GM21529 (cell line): ENCODE measurements around the gene TMEM185A.
"Not testable (repeated sequence)": the region's sequence is repeated elsewhere in the genome, so short reads cannot be mapped to it uniquely, and the experiment has no call there.

ENCODE experiments used
- ATAC-seq: cut with Tn5 transposase; IDR thresholded peaks from one replicate; pipeline ENCODE4 v1.9.1; 2021; ENCODE audit not compliant: unreplicated experiment

Gene TMEM185A

DNA sequence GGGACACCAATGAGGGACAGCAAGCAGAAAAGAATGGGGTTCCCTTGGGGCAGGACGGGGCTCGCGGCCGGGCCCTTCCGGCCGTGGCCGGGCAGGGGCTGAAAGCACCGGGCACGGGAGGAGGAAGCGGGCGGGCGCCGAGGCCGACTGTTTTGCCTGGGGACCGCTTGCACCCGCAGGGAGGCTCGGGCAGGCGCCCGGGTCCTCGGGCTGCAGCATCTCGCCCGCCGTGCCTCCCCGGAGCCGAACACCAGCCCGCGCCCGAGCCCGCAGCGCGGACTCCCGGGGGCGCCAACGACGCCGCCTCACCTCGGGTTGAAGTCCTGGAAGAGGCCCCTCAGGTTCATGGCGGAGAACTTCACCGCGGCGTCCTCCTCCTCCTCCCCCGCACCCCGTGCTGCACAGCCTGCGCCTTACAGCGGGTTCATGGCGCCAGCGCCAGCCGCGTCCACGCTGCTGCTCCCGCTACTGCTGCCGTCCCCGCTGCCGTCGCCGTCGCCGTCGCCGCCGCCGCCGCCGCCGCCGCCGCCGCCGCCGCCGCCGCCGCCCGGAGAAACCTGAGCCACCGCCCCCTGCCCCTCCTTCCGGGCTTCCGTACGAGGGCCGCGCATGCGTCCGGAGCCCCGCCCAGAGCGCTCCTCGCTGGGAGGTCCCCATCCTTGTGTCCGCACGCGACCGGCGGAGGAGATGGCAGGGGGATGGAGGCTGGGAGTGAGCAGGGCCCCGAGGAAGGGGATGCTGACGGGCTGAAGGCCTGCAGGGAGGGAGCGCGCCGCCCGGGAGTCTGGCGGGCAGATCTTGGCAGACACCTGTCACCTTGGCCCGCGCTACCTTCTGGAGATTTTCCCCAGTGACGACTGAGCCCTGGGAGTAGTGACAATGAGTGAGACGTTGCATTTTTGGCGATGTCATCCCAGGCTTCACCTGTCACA is at the start of gene TMEM185A:
Gene TMEM185A (minus strand): TSS at position 559 of the 932 bp plus-strand sequence. CDS start 212 bp downstream, at position 347.
- peak; percentile 90 for ATAC-seq

DNA sequence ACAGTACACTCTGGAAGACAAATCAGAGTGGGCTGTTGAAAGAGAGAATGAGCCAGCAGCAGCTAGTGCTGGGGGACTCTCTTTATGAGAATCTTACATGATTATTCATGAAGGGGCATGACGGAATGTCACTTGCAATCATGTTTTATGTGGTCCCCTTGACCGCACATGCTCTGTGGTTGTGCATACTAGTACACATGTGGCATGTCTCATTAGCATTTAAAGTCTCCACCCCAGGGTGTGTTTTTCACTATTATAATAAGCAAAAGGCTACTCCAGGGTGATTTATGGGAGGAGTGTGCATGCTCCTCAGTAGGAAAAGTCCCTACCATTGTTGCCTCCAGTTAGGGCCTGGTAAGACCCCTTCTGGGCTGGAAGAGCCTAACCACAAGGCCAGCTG is 49.6 kb upstream of the TMEM185A start:
- ATAC-seq: no peak

- ATAC-seq: not testable (repeated sequence)
Measured at GRCh38 chrX:149679164-149679678, 47.6 kb upstream of the TMEM185A start.

GRCh38 chrX:149675554-149675953 is 44.0 kb upstream of the TMEM185A start:
- not testable (repeated sequence) for ATAC-seq

DNA sequence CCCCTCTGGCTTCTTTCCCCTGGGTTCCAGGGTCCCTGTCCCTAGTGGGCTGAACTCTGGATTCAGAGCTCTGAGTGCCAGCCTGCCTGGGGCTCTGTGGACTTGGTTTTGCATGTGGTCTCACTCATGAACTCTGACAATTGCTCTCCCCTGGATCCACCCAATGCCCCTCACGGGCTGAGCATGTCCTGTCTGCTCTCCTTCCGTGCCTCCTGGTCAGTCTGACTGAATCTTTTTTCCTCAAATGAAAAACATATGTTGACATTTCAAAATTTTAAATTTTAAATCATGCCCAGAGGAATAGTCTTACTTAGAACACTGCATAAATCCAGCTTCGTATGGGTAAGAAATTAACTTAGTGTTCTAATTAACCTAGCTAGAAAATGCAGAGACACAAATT is 43.5 kb upstream of the TMEM185A start:
- not testable (repeated sequence) for ATAC-seq

GRCh38 chrX:149660613-149661012 is 29.0 kb upstream of the TMEM185A start:
- not testable (repeated sequence) for ATAC-seq

- not testable (repeated sequence) for ATAC-seq
Measured at GRCh38 chrX:149656260-149656884, 24.8 kb upstream of the TMEM185A start.

DNA sequence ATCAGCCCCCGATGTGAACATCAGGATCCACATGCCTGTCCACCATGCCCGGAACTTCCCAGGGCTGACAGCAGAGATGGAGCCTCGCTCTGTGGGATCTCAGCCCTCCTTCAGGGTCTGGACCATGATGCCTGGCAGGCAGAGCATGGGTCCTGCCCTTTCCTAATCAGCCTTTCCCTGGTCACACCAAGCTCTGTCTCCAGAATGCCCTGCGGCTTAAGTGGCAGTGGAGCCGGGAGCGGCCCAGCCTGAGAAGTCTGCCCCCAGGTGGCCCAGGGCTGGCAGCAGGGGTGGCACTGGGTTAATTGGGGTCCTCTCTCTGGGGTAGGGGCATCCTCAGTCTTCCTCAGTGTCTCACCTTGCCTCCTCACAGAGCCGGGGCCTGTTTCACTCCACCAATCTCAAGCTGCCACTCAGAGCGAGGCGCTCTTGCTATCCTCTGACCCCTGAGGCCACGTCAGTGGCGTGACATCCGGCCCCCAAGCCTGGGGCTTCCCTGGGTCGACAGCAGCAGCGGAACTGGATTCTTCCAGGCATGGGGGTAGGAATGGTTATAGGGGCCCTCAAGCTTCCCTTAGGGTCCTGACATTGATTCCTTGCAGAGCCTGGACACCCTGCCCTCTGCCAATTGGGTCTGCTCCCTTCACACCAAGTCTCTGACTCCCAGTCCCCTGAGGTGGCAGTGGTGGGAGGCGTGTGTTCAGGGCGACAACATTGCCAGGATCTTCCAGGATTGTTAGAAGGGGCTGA is 20.8 kb upstream of the TMEM185A start:
- ATAC-seq: no peak

DNA sequence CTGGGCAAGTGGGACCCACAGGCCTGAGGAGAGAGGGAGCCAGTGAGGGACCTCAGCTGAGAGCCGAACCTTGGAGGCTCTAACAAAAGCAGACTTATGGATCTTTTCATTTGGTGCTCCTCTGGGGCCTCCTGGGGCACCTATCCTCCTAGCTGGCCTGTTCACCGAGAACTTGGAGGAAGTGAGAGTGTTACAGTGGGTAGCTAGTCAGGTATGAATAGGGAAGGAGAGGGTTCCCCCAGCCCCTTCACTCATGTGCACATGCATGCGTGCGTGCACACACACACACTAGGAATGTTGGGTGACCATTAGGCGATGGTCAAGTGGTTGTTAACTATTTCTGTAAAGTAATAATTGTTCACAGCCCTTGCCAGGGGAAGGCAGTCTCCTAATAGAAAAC is 18.6 kb upstream of the TMEM185A start:
- ATAC-seq: no peak

DNA sequence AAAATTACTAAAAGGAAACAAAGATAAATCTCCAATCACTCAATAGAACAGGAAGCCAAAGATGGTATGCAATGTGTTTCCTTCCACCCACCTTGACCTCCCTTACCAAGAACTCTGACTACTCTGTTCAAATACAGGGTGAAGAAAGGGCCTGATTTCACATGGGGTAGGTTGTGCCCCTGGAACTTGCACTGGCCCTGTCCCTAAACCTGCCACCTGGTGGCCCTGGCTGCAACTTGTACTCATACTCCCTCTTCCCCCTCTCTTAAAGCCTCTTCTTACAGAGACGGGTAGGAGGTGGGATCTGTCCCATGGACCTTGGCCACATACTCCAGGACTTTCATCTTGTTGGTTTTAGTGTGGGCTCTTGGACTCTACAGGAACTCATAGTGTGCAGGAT is 17.3 kb upstream of the TMEM185A start:
- no peak for ATAC-seq

GRCh38 chrX:149647505-149647904 is 15.9 kb upstream of the TMEM185A start:
- ATAC-seq: no peak

- ATAC-seq: no peak
Measured at GRCh38 chrX:149643496-149643895, 11.9 kb upstream of the TMEM185A start.

DNA sequence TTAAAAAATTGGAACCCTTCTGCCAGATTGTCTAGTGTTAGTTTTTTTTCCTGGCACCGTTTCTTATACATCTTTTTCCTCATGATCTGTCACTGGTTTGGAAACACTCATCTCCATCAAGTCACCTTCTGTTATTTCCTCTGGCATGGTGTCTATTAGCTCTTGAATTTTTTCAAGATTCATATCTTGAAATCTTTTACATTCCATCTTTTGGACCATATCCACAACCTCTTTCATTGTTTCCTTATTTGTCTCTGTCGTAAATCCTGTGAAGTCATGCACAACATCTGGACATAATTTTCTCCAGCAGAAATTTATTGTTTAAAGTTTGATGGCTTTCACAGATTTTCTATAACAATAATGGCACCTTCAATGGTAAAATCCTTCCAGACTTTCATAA is 10.2 kb upstream of the TMEM185A start:
- ATAC-seq: no peak

- ATAC-seq: no peak
Measured at GRCh38 chrX:149641432-149641831, 9.8 kb upstream of the TMEM185A start.

DNA sequence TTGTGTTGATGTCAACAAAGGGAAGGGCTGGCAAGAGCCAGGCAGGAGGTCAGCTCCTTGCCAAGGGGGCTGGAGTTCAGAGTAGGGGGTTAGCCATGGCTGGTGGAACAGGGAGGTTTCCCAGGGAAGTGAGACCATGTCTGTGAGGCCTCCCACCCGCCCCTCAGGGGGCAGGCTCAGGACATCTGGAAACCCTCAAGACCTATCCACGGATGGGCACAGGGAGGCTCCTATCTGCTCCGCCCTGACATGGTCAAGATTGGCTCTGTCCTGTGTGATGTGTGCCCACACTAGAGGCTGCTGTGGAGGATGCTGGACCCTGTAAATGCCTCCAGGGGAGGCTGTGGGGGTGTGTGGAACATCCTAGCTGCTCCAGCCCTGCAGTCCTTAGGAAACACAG is 8.0 kb upstream of the TMEM185A start:
- ATAC-seq: no peak

- ATAC-seq: no peak
Measured at GRCh38 chrX:149638860-149639259, 7.3 kb upstream of the TMEM185A start.

- no peak for ATAC-seq
Measured at GRCh38 chrX:149633511-149633910, 1.9 kb upstream of the TMEM185A start.

GRCh38 chrX:149630681-149631233 is 835 bp downstream of the TMEM185A start:
- no peak for ATAC-seq

GRCh38 chrX:149629730-149630387 is 1.7 kb downstream of the TMEM185A start:
- ATAC-seq: no peak

GRCh38 chrX:149628768-149629167 is 2.8 kb downstream of the TMEM185A start:
- no peak for ATAC-seq
